ENCODE data around the gene AMDHD2. TPM values are rescaled to one million over a fixed set of nuclear protein-coding genes. Genes with fewer than 3 reads are reported as not detected.
A peak's percentile ranks its signal among the peaks of the same experiment; 100 is the strongest.

The AMDHD2 gene
- polyA plus RNA-seq, 3 donors from 2014 or later, result 13.7 to 18.6 (median 13.9) TPM

DNA sequence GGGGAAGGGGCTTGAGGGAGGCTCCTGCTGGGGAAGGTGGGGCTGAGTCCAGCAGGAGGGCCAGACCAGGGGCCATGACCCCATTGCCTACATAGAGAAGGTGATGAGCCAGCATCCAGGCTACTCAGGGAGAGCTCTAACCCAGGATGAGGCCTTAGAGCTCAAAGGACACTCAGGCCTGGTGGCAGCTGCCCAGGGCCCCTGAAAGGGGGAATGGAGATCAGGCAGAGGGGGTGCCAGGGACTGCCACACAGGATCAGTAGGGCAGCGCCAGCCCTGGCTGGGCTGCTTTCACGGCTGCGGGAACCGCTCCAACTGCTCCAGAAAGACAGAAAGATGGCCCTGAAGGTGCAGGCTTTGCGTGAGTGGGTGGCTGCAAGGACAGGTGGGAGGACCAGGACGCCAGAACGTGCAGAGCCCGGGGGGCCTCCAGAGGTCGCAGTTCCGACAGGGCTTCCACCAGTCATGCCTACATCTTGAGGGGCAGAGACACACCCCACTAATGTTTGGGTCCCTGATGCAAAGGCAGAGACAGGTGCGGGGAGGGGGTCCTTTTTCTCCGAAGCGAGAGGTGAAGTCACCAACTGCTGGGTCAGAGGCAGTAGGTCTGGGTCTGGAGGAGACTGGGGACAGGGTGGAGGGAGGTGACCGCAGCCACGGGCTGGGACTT, 7.3 kb upstream of the AMDHD2 start:
- peaks cover 57 to 59% of the 10 kb centered on the region in 2 donors for H3K4me1 Mint-ChIP-seq

DNA sequence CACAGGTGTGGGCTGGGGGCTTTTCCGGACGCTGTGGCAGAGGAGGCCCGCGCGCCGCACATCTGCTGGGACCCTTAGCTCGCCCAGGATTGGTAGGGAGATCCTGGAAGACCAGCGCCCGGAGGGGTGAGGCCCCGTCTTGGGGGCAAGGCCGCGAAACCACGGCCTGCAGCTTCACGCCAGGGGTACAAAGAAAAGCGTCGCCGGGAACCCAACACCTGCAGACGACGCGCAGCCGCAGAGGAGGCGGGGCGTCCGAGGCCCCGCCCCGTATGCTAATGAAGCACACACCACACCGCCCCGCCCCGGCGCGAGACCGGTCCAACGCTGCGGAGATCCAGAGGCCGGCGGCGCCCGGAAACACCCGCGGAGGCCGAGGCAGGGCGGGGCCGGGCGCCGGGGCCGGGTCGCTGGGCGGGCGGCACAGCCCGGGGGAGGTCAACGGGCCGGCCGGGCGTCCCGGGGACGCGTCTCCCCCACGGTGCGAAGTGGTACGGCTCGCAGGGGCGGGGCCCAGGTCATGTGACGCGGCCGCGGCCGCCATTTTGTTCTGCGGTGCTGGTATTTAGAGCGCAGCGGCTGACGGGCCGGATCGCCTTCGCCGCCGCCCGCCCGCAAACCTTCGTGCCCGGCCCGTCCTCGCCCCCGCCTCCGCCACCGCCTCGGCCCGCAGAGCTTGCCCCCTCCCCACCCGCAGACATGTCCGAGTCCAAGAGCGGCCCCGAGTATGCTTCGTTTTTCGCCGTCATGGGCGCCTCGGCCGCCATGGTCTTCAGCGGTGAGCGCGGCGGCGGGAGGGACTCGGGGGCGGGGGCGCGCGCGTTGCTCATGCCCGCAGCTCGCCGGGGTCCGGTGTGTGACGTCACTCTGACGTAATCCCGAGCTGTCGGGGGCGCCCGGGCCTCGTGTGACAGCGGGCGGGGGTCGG, 6.5 kb upstream of the AMDHD2 start, which contains the start of gene ATP6V0C:
ATP6V0C (plus strand) TSS at position 548 of the 928 bp plus-strand sequence; CDS start at position 700, 152 bp downstream.
- no peaks in the 10 kb centered on the region for H3K9me3 Mint-ChIP-seq
- peak within 1 kb of the TSS; percentile 87 to 97 (median 96) for H3K27ac Mint-ChIP-seq
- H3K36me3 Mint-ChIP-seq, result peaks cover 0 to 6% (median 0%) of the 10 kb centered on the region in 3 donors
- H3K27me3 Mint-ChIP-seq (ENCODE audit: low read depth in 3 of 3), result peaks cover 26 to 42% (median 28%) of the 10 kb centered on the region in 3 donors
- H3K4me1 Mint-ChIP-seq, result peaks cover 65% of the 10 kb centered on the region in 2 donors
- peak; percentile 93 to 97 (median 96) for DNase-seq
- H3K4me3 Mint-ChIP-seq, result peak within 1 kb of the TSS; percentile 89 to 94 (median 93)

More for the DNA sequence above, 7.3 kb upstream of the AMDHD2 start:
- peaks cover 26 to 39% (median 28%) of the 10 kb centered on the region in 3 donors for H3K27me3 Mint-ChIP-seq (ENCODE audit: low read depth in 3 of 3)
- no peak for DNase-seq
- no peaks in the 10 kb centered on the region for H3K9me3 Mint-ChIP-seq
- peaks cover 0 to 6% (median 0%) of the 10 kb centered on the region in 3 donors for H3K36me3 Mint-ChIP-seq
- peak overlapping the region; percentile 82 to 91 (median 89) for H3K4me3 Mint-ChIP-seq
- H3K27ac Mint-ChIP-seq, result peak overlapping the region; percentile 87 to 94 (median 90)

- Mint-ChIP-seq H3K9me3 (no peaks in the 10 kb centered on the region), H3K27me3 (ENCODE audit: low read depth in 3 of 3) (peaks cover 27 to 49% (median 34%) of the 10 kb centered on the region in 3 donors), H3K4me3 (peak overlapping the region; percentile 89 to 94 (median 93)), H3K27ac (peak overlapping the region; percentile 86 to 97 (median 96)), H3K36me3 (peaks cover 0 to 6% (median 0%) of the 10 kb centered on the region in 3 donors), H3K4me1 (peaks cover 68 to 71% of the 10 kb centered on the region in 2 donors)
- peak in 2 of 3 donors; percentile 62 to 64 for DNase-seq
These were observed 5.6 kb upstream of the AMDHD2 start for GRCh38 chr16:2514333-2515179.

- H3K4me1 Mint-ChIP-seq, result peaks cover 67 to 68% of the 10 kb centered on the region in 2 donors
- no peaks in the 10 kb centered on the region for H3K9me3 Mint-ChIP-seq
- no peak for DNase-seq
- peaks cover 35 to 53% (median 39%) of the 10 kb centered on the region in 3 donors for H3K27me3 Mint-ChIP-seq (ENCODE audit: low read depth in 3 of 3)
- peak overlapping the region; percentile 86 to 97 (median 96) for H3K27ac Mint-ChIP-seq
- H3K4me3 Mint-ChIP-seq, result peak overlapping the region; percentile 89 to 94 (median 93)
- H3K36me3 Mint-ChIP-seq, result peaks cover 0 to 6% (median 0%) of the 10 kb centered on the region in 3 donors
These were observed 4.9 kb upstream of the AMDHD2 start for GRCh38 chr16:2515180-2515851.

GRCh38 chr16:2516391-2517240, 3.6 kb upstream of the AMDHD2 start:
- peak overlapping the region; percentile 86 to 97 (median 92) for H3K27ac Mint-ChIP-seq
- H3K27me3 Mint-ChIP-seq (ENCODE audit: low read depth in 3 of 3), result peaks cover 39 to 62% (median 49%) of the 10 kb centered on the region in 3 donors
- no peaks in the 10 kb centered on the region for H3K9me3 Mint-ChIP-seq
- no peak for DNase-seq
- peaks cover 0 to 6% (median 0%) of the 10 kb centered on the region in 3 donors for H3K36me3 Mint-ChIP-seq
- peak overlapping the region; percentile 89 to 94 (median 93) for H3K4me3 Mint-ChIP-seq
- H3K4me1 Mint-ChIP-seq, result peaks cover 75 to 76% of the 10 kb centered on the region in 2 donors

DNA sequence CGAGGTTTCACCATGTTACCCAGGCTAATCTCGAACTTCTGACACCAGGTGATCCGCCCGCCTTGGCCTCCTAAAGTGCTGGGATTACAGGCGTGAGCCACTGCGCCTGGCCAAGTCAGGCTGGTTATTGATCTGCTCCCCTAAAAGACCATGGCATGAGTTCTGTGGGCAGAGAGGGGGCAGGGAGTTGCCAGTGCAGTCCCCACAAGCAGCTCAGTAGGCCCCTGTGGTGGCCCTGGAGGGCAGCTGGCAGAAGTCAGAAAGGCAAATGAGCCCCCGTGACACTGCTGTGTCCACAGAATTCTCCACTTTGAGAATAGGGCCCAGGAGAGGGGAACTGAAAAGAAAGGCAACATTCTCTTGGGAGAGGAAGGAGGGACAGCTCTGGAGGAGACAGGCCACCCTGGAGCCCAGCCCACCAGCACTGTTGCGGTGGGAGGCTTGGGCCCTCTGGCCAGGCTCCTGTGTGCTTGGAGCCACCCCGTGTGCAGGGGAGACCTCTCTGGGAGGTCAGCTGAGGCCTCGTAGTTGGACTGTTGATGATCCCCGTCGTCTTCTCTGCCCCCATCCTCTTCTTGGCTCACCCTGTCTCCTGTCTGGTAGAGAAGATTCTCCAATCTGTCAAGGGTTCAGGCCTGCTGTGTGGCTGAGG, 2.1 kb upstream of the AMDHD2 start:
- no peak for DNase-seq
- Mint-ChIP-seq H3K27ac (peak overlapping the region; percentile 21 to 86 (median 78)), H3K4me1 (peaks cover 64 to 66% of the 10 kb centered on the region in 2 donors), H3K36me3 (peaks cover 0 to 6% (median 0%) of the 10 kb centered on the region in 3 donors), H3K4me3 (peak overlapping the region in 2 of 5 donors; percentile 27 to 46), H3K27me3 (ENCODE audit: low read depth in 3 of 3) (peaks cover 33 to 61% (median 51%) of the 10 kb centered on the region in 3 donors), H3K9me3 (no peaks in the 10 kb centered on the region)

DNA sequence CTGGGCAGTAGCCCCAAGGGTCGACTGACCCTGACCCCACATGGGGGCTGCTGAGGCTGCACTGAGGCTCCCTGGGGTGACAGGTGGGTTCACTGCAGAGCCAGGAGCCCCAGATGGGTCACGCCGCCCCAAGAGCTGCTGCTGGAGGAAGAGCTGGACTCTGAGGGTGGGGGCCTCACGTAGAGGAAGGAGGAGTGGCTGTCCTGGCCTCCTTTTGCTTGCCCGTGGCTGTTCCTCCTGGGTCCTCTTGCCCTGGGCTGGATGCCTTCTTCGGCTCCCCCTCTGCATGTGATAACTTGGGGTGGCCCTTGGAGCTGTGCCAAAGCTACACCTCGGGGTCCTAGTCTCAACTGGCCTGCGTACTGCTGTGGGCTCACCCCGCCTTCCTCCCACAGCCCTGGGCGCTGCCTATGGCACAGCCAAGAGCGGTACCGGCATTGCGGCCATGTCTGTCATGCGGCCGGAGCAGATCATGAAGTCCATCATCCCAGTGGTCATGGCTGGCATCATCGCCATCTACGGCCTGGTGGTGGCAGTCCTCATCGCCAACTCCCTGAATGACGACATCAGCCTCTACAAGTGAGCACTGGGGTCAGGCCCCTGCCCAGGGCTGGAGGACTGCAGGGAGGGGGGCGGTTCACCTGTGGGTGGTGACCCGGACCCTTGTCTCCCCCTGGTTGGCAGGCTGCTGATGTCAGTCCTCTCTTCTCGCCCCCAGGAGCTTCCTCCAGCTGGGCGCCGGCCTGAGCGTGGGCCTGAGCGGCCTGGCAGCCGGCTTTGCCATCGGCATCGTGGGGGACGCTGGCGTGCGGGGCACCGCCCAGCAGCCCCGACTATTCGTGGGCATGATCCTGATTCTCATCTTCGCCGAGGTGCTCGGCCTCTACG, 1.1 kb upstream of the AMDHD2 start:
- Mint-ChIP-seq H3K27ac (peak overlapping the region; percentile 89 to 95 (median 92)), H3K27me3 (ENCODE audit: low read depth in 3 of 3) (peaks cover 28 to 55% (median 47%) of the 10 kb centered on the region in 3 donors), H3K36me3 (peaks cover 0 to 6% (median 0%) of the 10 kb centered on the region in 3 donors), H3K4me3 (peak overlapping the region; percentile 77 to 89 (median 83)), H3K4me1 (peaks cover 61 to 63% of the 10 kb centered on the region in 2 donors), H3K9me3 (no peaks in the 10 kb centered on the region)
- DNase-seq, result no peak

- peaks cover 27 to 52% (median 44%) of the 10 kb centered on the region in 3 donors for H3K27me3 Mint-ChIP-seq (ENCODE audit: low read depth in 3 of 3)
- H3K4me3 Mint-ChIP-seq, result peak overlapping the region; percentile 77 to 89 (median 83)
- H3K27ac Mint-ChIP-seq, result peak overlapping the region; percentile 89 to 95 (median 92)
- H3K4me1 Mint-ChIP-seq, result peaks cover 59 to 61% of the 10 kb centered on the region in 2 donors
- peaks cover 4 to 12% (median 6%) of the 10 kb centered on the region in 3 donors for H3K36me3 Mint-ChIP-seq
- H3K9me3 Mint-ChIP-seq, result no peaks in the 10 kb centered on the region
- no peak for DNase-seq
These were observed 475 bp upstream of the AMDHD2 start for GRCh38 chr16:2519711-2520080.

- DNase-seq, result peak; percentile 69 to 75 (median 74)
- Mint-ChIP-seq H3K4me1 (peaks cover 46 to 48% of the 10 kb centered on the region in 2 donors), H3K4me3 (peak overlapping the region; percentile 80 to 88 (median 87)), H3K27me3 (ENCODE audit: low read depth in 3 of 3) (peaks cover 20 to 42% (median 33%) of the 10 kb centered on the region in 3 donors), H3K27ac (peak overlapping the region; percentile 62 to 91 (median 86)), H3K36me3 (peaks cover 4 to 14% (median 8%) of the 10 kb centered on the region in 3 donors), H3K9me3 (no peaks in the 10 kb centered on the region)
These were observed 787 bp downstream of the AMDHD2 start for GRCh38 chr16:2520784-2521531.

DNA sequence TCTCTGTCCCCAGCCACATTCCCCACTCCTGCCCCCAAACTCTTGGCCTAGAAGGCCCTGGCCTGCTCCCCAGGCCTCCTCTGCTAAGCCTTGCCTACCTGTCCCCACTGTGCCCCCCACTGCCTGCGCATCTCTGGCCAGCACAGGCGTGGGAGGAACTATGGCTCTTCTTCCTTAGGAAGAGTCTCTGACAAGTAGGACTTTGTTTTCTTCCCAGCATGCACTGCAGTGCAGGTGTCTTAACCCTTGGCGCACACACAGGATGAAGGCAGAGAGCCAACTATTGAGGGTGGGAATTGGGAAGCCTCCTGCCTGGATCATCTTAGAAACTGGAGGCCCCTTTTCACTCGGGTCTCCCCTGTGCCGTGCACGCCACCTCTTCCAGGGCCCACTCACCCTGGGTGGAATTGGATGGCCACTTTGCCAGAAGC, 3.6 kb downstream of the AMDHD2 start:
- Mint-ChIP-seq H3K4me3 (no peak overlapping the region), H3K36me3 (peaks cover 4 to 8% (median 8%) of the 10 kb centered on the region in 3 donors), H3K27ac (peak overlapping the region in 2 of 6 donors; percentile 56 to 64), H3K4me1 (peaks cover 18 to 21% of the 10 kb centered on the region in 2 donors), H3K27me3 (ENCODE audit: low read depth in 3 of 3) (peaks cover 18 to 31% (median 26%) of the 10 kb centered on the region in 3 donors), H3K9me3 (no peaks in the 10 kb centered on the region)
- DNase-seq, result no peak
